ENCODE measurements around the gene PRKG2. TPM values are rescaled to one million over a fixed set of nuclear protein-coding genes. Genes with fewer than 3 reads are reported as not detected.

Gene PRKG2
- total and polyA plus RNA-seq, 4 donors = 0.03 to 0.14 (median 0.08) TPM; not detected in 1

- Histone ChIP-seq H3K4me3 (ENCODE audit: low read depth in 1 of 3, low read length in 3 of 3) (no peak overlapping the region), H3K27me3 (ENCODE audit: control insufficient read depth in 4 of 4, insufficient read depth in 4 of 4, low read length in 3 of 4) (no peaks in the 10 kb centered on the region), H3K27ac (ENCODE audit: low read depth in 1 of 2, low read length in 2 of 2) (no peak overlapping the region), H3K9me3 (ENCODE audit: control insufficient read depth in 4 of 4, low read length in 3 of 4) (no peaks in the 10 kb centered on the region), H3K4me1 (ENCODE audit: control insufficient read depth in 4 of 4, insufficient read depth in 4 of 4, low read length in 3 of 4) (no peaks in the 10 kb centered on the region), H3K9ac (ENCODE audit: low read depth in 1 of 2, low read length in 2 of 2) (no peak overlapping the region), H3K36me3 (ENCODE audit: control insufficient read depth in 4 of 4, insufficient read depth in 3 of 4, low read depth in 1 of 4, low read length in 3 of 4) (no peaks in the 10 kb centered on the region)
- TF ChIP-seq REST (IDR thresholded peaks at IDR 0.05) (no peak), GABPA (IDR thresholded peaks at IDR 0.05 in 1 of 2, conservative IDR thresholded peaks at IDR 0.05 in 1 of 2) (no peak), MAX (IDR thresholded peaks at IDR 0.05) (no peak), NR2F2 (IDR thresholded peaks at IDR 0.05) (no peak), JUND (IDR thresholded peaks at IDR 0.05) (no peak), HNF4G (IDR thresholded peaks at IDR 0.05) (no peak), SP1 (IDR thresholded peaks at IDR 0.05) (no peak), EGR1 (IDR thresholded peaks at IDR 0.05; ENCODE audit: low read depth in 2 of 2) (no peak), FOXA1 (IDR thresholded peaks at IDR 0.05) (no peak), ATF3 (IDR thresholded peaks at IDR 0.05) (no peak), CTCF (IDR thresholded peaks at IDR 0.05; ENCODE audit: low read depth, low read length, missing input control) (no peak)
- DNase-seq (ENCODE audit: low spot score) = no peak
- 17% methylated on average over 1 of the region's 1 CpG for WGBS
Observed at GRCh38 chr4:81165861-81166430, 49.1 kb downstream of the PRKG2 start.

GRCh38 chr4:81164623-81165416 is 50.2 kb downstream of the PRKG2 start:
- no peak overlapping the region for H3K4me3 ChIP-seq (ENCODE audit: low read depth in 1 of 3, low read length in 3 of 3)
- H3K27ac ChIP-seq (ENCODE audit: low read depth in 1 of 2, low read length in 2 of 2) = no peak overlapping the region
- H3K36me3 ChIP-seq (ENCODE audit: control insufficient read depth in 4 of 4, insufficient read depth in 3 of 4, low read depth in 1 of 4, low read length in 3 of 4) = no peaks in the 10 kb centered on the region
- no peaks in the 10 kb centered on the region for H3K27me3 ChIP-seq (ENCODE audit: control insufficient read depth in 4 of 4, insufficient read depth in 4 of 4, low read length in 3 of 4)
- no peaks in the 10 kb centered on the region for H3K4me1 ChIP-seq (ENCODE audit: control insufficient read depth in 4 of 4, insufficient read depth in 4 of 4, low read length in 3 of 4)
- H3K9ac ChIP-seq (ENCODE audit: low read depth in 1 of 2, low read length in 2 of 2) = no peak overlapping the region
- no peaks in the 10 kb centered on the region for H3K9me3 ChIP-seq (ENCODE audit: control insufficient read depth in 4 of 4, low read length in 3 of 4)
- WGBS = 68% methylated on average over 7 of the region's 7 CpGs
- no peak for TF ChIP-seq MAX (IDR thresholded peaks at IDR 0.05)
- TF ChIP-seq HNF4G (IDR thresholded peaks at IDR 0.05) = no peak
- no peak for TF ChIP-seq REST (IDR thresholded peaks at IDR 0.05)
- no peak for TF ChIP-seq NR2F2 (IDR thresholded peaks at IDR 0.05)
- no peak for TF ChIP-seq FOXA2 (IDR thresholded peaks at IDR 0.05)
- no peak for TF ChIP-seq ATF3 (IDR thresholded peaks at IDR 0.05)
- no peak for TF ChIP-seq TAF1 (conservative IDR thresholded peaks at IDR 0.05)
- TF ChIP-seq HNF4A (conservative IDR thresholded peaks at IDR 0.05) = no peak
- no peak for TF ChIP-seq EGR1 (IDR thresholded peaks at IDR 0.05; ENCODE audit: low read depth in 2 of 2)
- TF ChIP-seq SP1 (IDR thresholded peaks at IDR 0.05) = no peak
- no peak for TF ChIP-seq RAD21 (IDR thresholded peaks at IDR 0.05)
- no peak for DNase-seq (ENCODE audit: low spot score)
